Measurements from ENCODE around the gene MET. TPM values are rescaled to one million over a fixed set of nuclear protein-coding genes. Genes with fewer than 3 reads are reported as not detected.

MET gene
- total and polyA plus RNA-seq, 4 donors, result 10.2 to 41.9 (median 25.4) TPM

DNA sequence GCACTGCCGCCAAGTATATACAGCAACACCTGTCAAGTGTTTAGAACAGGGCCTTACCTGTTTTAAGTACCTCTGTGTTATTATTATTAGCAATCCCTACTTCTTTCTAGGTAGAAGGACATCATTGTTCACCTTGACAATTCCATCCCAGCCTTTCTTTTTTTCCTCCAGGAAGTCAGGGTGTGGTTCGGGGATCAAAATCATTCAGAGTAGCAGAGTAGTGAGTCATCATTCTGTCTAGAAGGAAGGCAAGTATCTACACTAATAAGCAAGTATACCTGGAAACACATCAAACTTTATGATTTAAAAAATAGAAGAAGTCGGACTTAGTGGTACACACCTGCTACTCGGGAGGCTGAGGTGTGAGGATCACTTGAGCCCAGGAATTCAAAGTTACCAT lies 164.9 kb downstream of the MET start (continued):
- TF ChIP-seq ZBTB33 (IDR thresholded peaks at IDR 0.05) (no peak), ATF3 (IDR thresholded peaks at IDR 0.05) (no peak), SP1 (IDR thresholded peaks at IDR 0.05) (no peak), HNF4G (IDR thresholded peaks at IDR 0.05) (no peak)

DNA sequence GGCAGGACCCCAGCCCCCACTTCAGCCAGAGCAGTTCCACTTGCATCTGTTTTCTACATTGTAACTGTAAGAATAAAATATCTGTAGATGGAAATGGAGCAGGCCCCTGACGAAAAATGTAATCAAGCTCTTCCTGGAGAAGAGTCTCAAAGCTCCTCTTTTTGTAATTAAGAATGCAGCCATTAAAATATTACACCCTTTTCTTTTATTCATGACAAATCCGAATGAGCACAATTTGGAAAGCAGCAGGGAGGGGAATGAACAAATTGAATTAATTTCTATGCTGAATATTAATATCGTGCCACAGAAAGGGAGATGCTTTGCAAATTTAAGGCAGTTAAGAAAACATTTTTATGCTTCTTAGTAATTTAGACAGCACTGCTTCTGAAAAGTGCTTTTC lies 165.6 kb downstream of the MET start:
- H3K4me3 ChIP-seq (ENCODE audit: low read depth in 1 of 3, low read length in 3 of 3), result no peak overlapping the region
- no peak for TF ChIP-seq RAD21 (IDR thresholded peaks at IDR 0.05)
- no peak for TF ChIP-seq FOXA2 (IDR thresholded peaks at IDR 0.05)
- no peak for TF ChIP-seq RXRA (IDR thresholded peaks at IDR 0.05)
- TF ChIP-seq FOXA1 (IDR thresholded peaks at IDR 0.05), result no peak
- TF ChIP-seq, protein P1, sequence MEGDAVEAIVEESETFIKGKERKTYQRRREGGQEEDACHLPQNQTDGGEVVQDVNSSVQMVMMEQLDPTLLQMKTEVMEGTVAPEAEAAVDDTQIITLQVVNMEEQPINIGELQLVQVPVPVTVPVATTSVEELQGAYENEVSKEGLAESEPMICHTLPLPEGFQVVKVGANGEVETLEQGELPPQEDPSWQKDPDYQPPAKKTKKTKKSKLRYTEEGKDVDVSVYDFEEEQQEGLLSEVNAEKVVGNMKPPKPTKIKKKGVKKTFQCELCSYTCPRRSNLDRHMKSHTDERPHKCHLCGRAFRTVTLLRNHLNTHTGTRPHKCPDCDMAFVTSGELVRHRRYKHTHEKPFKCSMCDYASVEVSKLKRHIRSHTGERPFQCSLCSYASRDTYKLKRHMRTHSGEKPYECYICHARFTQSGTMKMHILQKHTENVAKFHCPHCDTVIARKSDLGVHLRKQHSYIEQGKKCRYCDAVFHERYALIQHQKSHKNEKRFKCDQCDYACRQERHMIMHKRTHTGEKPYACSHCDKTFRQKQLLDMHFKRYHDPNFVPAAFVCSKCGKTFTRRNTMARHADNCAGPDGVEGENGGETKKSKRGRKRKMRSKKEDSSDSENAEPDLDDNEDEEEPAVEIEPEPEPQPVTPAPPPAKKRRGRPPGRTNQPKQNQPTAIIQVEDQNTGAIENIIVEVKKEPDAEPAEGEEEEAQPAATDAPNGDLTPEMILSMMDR (IDR thresholded peaks at IDR 0.05; ENCODE audit: low read depth, low read length, missing input control), result no peak
- TF ChIP-seq TAF1 (conservative IDR thresholded peaks at IDR 0.05), result no peak
- TF ChIP-seq HNF4G (IDR thresholded peaks at IDR 0.05), result no peak
- no peak for TF ChIP-seq ATF3 (IDR thresholded peaks at IDR 0.05)
- TF ChIP-seq ZBTB33 (IDR thresholded peaks at IDR 0.05), result no peak
- TF ChIP-seq JUND (IDR thresholded peaks at IDR 0.05), result no peak
- TF ChIP-seq EGR1 (IDR thresholded peaks at IDR 0.05; ENCODE audit: low read depth in 2 of 2), result no peak
- no peak for TF ChIP-seq NR2F2 (IDR thresholded peaks at IDR 0.05)
- H3K9ac ChIP-seq (ENCODE audit: low read depth in 1 of 2, low read length in 2 of 2), result no peak overlapping the region
- DNase-seq (ENCODE audit: low spot score), result no peak
- peaks cover 0 to 17% (median 7%) of the 10 kb centered on the region in 4 donors for H3K36me3 ChIP-seq (ENCODE audit: control insufficient read depth in 4 of 4, insufficient read depth in 3 of 4, low read depth in 1 of 4, low read length in 3 of 4)
- no peaks in the 10 kb centered on the region for H3K27me3 ChIP-seq (ENCODE audit: control insufficient read depth in 4 of 4, insufficient read depth in 4 of 4, low read length in 3 of 4)
- peaks cover 0 to 5% (median 4%) of the 10 kb centered on the region in 4 donors for H3K4me1 ChIP-seq (ENCODE audit: control insufficient read depth in 4 of 4, insufficient read depth in 4 of 4, low read length in 3 of 4)
- WGBS, result 89% methylated on average over 3 of the region's 3 CpGs
- H3K9me3 ChIP-seq (ENCODE audit: control insufficient read depth in 4 of 4, low read length in 3 of 4), result no peaks in the 10 kb centered on the region
- H3K27ac ChIP-seq (ENCODE audit: low read depth in 1 of 2, low read length in 2 of 2), result no peak overlapping the region

DNA sequence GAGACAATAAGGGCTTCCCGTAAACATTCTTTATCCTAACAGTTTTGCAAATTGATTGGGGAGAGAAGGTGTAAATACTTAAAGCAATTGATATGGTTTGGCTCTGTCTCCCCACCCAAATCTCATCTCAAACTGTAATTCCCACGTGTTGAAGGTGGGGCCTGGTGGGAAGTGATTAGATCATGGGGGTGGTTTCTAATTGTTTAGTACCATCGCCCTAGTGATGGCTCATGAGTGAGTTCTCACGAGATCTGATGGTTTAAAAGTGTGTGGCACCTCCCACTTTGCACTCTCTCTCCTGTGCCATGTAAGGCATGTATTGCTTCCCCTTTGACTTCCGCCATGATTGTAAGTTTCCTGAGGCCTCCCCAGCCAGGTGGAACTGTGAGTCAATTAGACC lies 168.3 kb downstream of the MET start:
- Histone ChIP-seq H3K27ac (ENCODE audit: low read depth in 1 of 2, low read length in 2 of 2) (no peak overlapping the region), H3K9me3 (ENCODE audit: control insufficient read depth in 4 of 4, low read length in 3 of 4) (no peaks in the 10 kb centered on the region), H3K27me3 (ENCODE audit: control insufficient read depth in 4 of 4, insufficient read depth in 4 of 4, low read length in 3 of 4) (no peaks in the 10 kb centered on the region), H3K9ac (ENCODE audit: low read depth in 1 of 2, low read length in 2 of 2) (no peak overlapping the region), H3K4me1 (ENCODE audit: control insufficient read depth in 4 of 4, insufficient read depth in 4 of 4, low read length in 3 of 4) (peaks cover 0 to under 1% (median 0%) of the 10 kb centered on the region in 4 donors), H3K36me3 (ENCODE audit: control insufficient read depth in 4 of 4, insufficient read depth in 3 of 4, low read depth in 1 of 4, low read length in 3 of 4) (peaks cover 0 to 17% (median 8%) of the 10 kb centered on the region in 4 donors), H3K4me3 (ENCODE audit: low read depth in 1 of 3, low read length in 3 of 3) (no peak overlapping the region)
- DNase-seq (ENCODE audit: low spot score), result no peak
- WGBS, result 60% methylated on average over 5 of the region's 5 CpGs
- TF ChIP-seq JUND (IDR thresholded peaks at IDR 0.05) (no peak), RAD21 (IDR thresholded peaks at IDR 0.05) (no peak), YY1 (IDR thresholded peaks at IDR 0.05) (no peak), TAF1 (conservative IDR thresholded peaks at IDR 0.05) (no peak), ATF3 (IDR thresholded peaks at IDR 0.05) (no peak), HNF4G (IDR thresholded peaks at IDR 0.05) (no peak), SP1 (IDR thresholded peaks at IDR 0.05) (no peak), RXRA (IDR thresholded peaks at IDR 0.05) (no peak), FOXA2 (IDR thresholded peaks at IDR 0.05) (no peak), REST (IDR thresholded peaks at IDR 0.05) (no peak), HNF4A (conservative IDR thresholded peaks at IDR 0.05) (no peak), FOXA1 (IDR thresholded peaks at IDR 0.05) (no peak)
- TF ChIP-seq, protein P1 (IDR thresholded peaks at IDR 0.05; ENCODE audit: low read depth, low read length, missing input control), result no peak
